HepG2 (cell line): ENCODE measurements around the gene F13B. TPM values are rescaled to one million over a fixed set of nuclear protein-coding genes. Genes with fewer than 3 reads are reported as not detected.

Source experiments
- HMG20A ChIP-seq: IDR thresholded peaks from 2 replicates; pipeline ENCODE4 v1.6.1; 2016; ENCODE audit warnings: borderline replicate concordance
- HOXA7 ChIP-seq: sonication (generic); formaldehyde crosslinking; IDR thresholded peaks from 2 replicates; pipeline ENCODE4 v1.8.1; 2022; ENCODE audit warnings: mild to moderate bottlenecking, missing genetic modification reagents, moderate library complexity
- JUN ChIP-seq: sonication (generic); formaldehyde crosslinking; IDR thresholded peaks from 2 replicates; pipeline ENCODE4 v1.4.0; 2020; ENCODE audit warnings: mild to moderate bottlenecking, missing genetic modification reagents
- KDM6A ChIP-seq: IDR thresholded peaks from 2 replicates; pipeline ENCODE4 v1.6.1; 2016; ENCODE audit warnings: low read depth
- NFATC3 ChIP-seq: sonication (generic); formaldehyde crosslinking; IDR thresholded peaks from 2 replicates; pipeline ENCODE4 v1.5.1; 2020; ENCODE audit warnings: mild to moderate bottlenecking, missing genetic modification reagents
- NR2C2 ChIP-seq: sonication (generic); formaldehyde crosslinking; IDR thresholded peaks from 2 replicates; pipeline ENCODE4 v1.4.0; 2020; ENCODE audit warnings: missing genetic modification reagents, mild to moderate bottlenecking, moderate library complexity, borderline replicate concordance
- PTBP1 ChIP-seq: fragments of 200-400 bp; formaldehyde crosslinking; IDR thresholded peaks from 2 replicates; pipeline ENCODE4 v1.6.1; 2018; ENCODE audit warnings: low read length, low read depth; ENCODE audit not compliant: poor library complexity, severe bottlenecking
- SMARCE1 ChIP-seq: fragments of 450-650 bp; IDR thresholded peaks from 2 replicates; pipeline ENCODE4 v1.6.1; 2017; ENCODE audit warnings: borderline replicate concordance
- ZNF160 ChIP-seq: sonication (generic); formaldehyde crosslinking; IDR thresholded peaks from 2 replicates; pipeline ENCODE4 v1.8.0; 2022; ENCODE audit warnings: mild to moderate bottlenecking, inconsistent platforms, missing genetic modification reagents
- ZNF737 ChIP-seq: sonication (generic); formaldehyde crosslinking; IDR thresholded peaks from 2 replicates; pipeline ENCODE4 v1.5.0; 2020; ENCODE audit warnings: missing genetic modification reagents, mild to moderate bottlenecking, borderline replicate concordance
- ZNF782 ChIP-seq: sonication (generic); formaldehyde crosslinking; IDR thresholded peaks from 2 replicates; pipeline ENCODE4 v1.4.0; 2020; ENCODE audit warnings: missing genetic modification reagents, mild to moderate bottlenecking, borderline replicate concordance
- polyA plus RNA-seq, 8 experiments: library from polyadenylated mRNA; depleted of rRNA in 3 of 8; stranded (reverse) in 7 of 8; unstranded in 1 of 8; fragments of >200 nt; fragmentation: Illumina TruSeq in 4 of 8; extraction: Trizol in 4 of 8; gene quantifications; 2 replicates each; pipeline versions ENCODE4 v1.2.1 to v1.2.3, GENCODE V29; 2011 to 2016; ENCODE audit warnings: low read depth in 4 of 8, missing spikeins in 1 of 8, mixed read lengths in 1 of 8; ENCODE audit not compliant: insufficient read depth in 1 of 8
- total RNA-seq, 5 experiments: library from RNA; depleted of rRNA; stranded (reverse); fragments of >200 nt; fragmentation: Illumina TruSeq; extraction: Trizol; gene quantifications; 2 replicates each; pipeline ENCODE4 v1.2.3, GENCODE V29; 2016; ENCODE audit warnings: low read depth in 1 of 5
- TF ChIP-seq, protein P1 (sequence below): sonication (generic); formaldehyde crosslinking; IDR thresholded peaks from 2 replicates; pipeline ENCODE4 v1.4.0; 2020; ENCODE audit warnings: missing genetic modification reagents, borderline replicate concordance
- TF ChIP-seq, protein P2 (sequence below), 2 experiments: IDR thresholded peaks; 2 replicates each; pipeline ENCODE4 v1.6.1; 2011 to 2012; ENCODE audit warnings: low read length in 2 of 2, borderline replicate concordance in 1 of 2, low read depth in 1 of 2, mild to moderate bottlenecking in 1 of 2, moderate library complexity in 1 of 2
- TF ChIP-seq, protein P3 (sequence below): sonication (generic); formaldehyde crosslinking; IDR thresholded peaks from 2 replicates; pipeline ENCODE4 v1.5.0; 2020; ENCODE audit warnings: mild to moderate bottlenecking, missing genetic modification reagents
- TF ChIP-seq, protein P4 (sequence below): sonication (generic); formaldehyde crosslinking; conservative IDR thresholded peaks from 2 replicates; pipeline ENCODE4 v1.4.0; 2020; ENCODE audit warnings: mild to moderate bottlenecking, missing genetic modification reagents, moderate library complexity
- TF ChIP-seq, protein P5 (sequence below): IDR thresholded peaks from 2 replicates; pipeline ENCODE4 v1.6.1; 2016; ENCODE audit warnings: mild to moderate bottlenecking

The F13B gene
- total and polyA plus RNA-seq, 2 of the 13 experiments (the other 11 are each of a cell fraction or from before 2014, with no cell fraction given): 0.41 to 2.7 TPM

DNA sequence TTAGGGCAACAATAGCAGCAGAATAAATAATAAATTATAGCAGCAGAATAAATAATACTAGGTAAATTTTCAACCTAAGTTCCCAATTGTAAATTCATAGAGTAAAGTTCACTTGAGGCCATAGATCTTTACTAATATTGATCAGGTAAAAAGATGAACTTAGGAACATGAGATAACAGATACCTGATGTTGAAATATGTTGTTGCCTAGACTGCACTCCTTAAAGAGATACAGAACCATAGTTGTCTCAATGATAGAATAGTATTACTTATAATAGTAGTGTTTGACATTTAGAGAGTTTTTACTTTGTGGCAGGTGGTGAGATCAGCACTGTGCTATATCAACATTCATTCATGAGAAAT, 378 bp upstream of the F13B start (continued):
- TF ChIP-seq, protein P1, sequence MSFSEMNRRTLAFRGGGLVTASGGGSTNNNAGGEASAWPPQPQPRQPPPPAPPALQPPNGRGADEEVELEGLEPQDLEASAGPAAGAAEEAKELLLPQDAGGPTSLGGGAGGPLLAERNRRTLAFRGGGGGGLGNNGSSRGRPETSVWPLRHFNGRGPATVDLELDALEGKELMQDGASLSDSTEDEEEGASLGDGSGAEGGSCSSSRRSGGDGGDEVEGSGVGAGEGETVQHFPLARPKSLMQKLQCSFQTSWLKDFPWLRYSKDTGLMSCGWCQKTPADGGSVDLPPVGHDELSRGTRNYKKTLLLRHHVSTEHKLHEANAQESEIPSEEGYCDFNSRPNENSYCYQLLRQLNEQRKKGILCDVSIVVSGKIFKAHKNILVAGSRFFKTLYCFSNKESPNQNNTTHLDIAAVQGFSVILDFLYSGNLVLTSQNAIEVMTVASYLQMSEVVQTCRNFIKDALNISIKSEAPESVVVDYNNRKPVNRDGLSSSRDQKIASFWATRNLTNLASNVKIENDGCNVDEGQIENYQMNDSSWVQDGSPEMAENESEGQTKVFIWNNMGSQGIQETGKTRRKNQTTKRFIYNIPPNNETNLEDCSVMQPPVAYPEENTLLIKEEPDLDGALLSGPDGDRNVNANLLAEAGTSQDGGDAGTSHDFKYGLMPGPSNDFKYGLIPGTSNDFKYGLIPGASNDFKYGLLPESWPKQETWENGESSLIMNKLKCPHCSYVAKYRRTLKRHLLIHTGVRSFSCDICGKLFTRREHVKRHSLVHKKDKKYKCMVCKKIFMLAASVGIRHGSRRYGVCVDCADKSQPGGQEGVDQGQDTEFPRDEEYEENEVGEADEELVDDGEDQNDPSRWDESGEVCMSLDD: no peak
- TF ChIP-seq, protein P2, sequence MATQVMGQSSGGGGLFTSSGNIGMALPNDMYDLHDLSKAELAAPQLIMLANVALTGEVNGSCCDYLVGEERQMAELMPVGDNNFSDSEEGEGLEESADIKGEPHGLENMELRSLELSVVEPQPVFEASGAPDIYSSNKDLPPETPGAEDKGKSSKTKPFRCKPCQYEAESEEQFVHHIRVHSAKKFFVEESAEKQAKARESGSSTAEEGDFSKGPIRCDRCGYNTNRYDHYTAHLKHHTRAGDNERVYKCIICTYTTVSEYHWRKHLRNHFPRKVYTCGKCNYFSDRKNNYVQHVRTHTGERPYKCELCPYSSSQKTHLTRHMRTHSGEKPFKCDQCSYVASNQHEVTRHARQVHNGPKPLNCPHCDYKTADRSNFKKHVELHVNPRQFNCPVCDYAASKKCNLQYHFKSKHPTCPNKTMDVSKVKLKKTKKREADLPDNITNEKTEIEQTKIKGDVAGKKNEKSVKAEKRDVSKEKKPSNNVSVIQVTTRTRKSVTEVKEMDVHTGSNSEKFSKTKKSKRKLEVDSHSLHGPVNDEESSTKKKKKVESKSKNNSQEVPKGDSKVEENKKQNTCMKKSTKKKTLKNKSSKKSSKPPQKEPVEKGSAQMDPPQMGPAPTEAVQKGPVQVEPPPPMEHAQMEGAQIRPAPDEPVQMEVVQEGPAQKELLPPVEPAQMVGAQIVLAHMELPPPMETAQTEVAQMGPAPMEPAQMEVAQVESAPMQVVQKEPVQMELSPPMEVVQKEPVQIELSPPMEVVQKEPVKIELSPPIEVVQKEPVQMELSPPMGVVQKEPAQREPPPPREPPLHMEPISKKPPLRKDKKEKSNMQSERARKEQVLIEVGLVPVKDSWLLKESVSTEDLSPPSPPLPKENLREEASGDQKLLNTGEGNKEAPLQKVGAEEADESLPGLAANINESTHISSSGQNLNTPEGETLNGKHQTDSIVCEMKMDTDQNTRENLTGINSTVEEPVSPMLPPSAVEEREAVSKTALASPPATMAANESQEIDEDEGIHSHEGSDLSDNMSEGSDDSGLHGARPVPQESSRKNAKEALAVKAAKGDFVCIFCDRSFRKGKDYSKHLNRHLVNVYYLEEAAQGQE (IDR thresholded peaks at IDR 0.05; ENCODE audit: borderline replicate concordance in 1 of 2, low read depth in 1 of 2, low read length in 2 of 2): no peak
- TF ChIP-seq KDM6A (CRISPR knock-in tag) (peak; percentile 64; the same call in 1 of the 2 replicates), ZNF160 (no peak), ZNF782 (no peak), HOXA7 (CRISPR knock-in tag) (no peak), JUN (no peak), SMARCE1 (no peak), NFATC3 (CRISPR knock-in tag) (no peak), NR2C2 (no peak), PTBP1 (no peak), HMG20A (peak; percentile 47; the same call in 1 of the 2 replicates), ZNF737 (CRISPR knock-in tag) (no peak)
- TF ChIP-seq, protein P3, sequence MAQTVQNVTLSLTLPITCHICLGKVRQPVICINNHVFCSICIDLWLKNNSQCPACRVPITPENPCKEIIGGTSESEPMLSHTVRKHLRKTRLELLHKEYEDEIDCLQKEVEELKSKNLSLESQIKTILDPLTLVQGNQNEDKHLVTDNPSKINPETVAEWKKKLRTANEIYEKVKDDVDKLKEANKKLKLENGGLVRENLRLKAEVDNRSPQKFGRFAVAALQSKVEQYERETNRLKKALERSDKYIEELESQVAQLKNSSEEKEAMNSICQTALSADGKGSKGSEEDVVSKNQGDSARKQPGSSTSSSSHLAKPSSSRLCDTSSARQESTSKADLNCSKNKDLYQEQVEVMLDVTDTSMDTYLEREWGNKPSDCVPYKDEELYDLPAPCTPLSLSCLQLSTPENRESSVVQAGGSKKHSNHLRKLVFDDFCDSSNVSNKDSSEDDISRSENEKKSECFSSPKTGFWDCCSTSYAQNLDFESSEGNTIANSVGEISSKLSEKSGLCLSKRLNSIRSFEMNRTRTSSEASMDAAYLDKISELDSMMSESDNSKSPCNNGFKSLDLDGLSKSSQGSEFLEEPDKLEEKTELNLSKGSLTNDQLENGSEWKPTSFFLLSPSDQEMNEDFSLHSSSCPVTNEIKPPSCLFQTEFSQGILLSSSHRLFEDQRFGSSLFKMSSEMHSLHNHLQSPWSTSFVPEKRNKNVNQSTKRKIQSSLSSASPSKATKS (CRISPR knock-in tag): no peak
- TF ChIP-seq, protein P4, sequence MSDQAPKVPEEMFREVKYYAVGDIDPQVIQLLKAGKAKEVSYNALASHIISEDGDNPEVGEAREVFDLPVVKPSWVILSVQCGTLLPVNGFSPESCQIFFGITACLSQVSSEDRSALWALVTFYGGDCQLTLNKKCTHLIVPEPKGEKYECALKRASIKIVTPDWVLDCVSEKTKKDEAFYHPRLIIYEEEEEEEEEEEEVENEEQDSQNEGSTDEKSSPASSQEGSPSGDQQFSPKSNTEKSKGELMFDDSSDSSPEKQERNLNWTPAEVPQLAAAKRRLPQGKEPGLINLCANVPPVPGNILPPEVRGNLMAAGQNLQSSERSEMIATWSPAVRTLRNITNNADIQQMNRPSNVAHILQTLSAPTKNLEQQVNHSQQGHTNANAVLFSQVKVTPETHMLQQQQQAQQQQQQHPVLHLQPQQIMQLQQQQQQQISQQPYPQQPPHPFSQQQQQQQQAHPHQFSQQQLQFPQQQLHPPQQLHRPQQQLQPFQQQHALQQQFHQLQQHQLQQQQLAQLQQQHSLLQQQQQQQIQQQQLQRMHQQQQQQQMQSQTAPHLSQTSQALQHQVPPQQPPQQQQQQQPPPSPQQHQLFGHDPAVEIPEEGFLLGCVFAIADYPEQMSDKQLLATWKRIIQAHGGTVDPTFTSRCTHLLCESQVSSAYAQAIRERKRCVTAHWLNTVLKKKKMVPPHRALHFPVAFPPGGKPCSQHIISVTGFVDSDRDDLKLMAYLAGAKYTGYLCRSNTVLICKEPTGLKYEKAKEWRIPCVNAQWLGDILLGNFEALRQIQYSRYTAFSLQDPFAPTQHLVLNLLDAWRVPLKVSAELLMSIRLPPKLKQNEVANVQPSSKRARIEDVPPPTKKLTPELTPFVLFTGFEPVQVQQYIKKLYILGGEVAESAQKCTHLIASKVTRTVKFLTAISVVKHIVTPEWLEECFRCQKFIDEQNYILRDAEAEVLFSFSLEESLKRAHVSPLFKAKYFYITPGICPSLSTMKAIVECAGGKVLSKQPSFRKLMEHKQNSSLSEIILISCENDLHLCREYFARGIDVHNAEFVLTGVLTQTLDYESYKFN (CRISPR knock-in tag): peak; percentile 92
- TF ChIP-seq, protein P5, sequence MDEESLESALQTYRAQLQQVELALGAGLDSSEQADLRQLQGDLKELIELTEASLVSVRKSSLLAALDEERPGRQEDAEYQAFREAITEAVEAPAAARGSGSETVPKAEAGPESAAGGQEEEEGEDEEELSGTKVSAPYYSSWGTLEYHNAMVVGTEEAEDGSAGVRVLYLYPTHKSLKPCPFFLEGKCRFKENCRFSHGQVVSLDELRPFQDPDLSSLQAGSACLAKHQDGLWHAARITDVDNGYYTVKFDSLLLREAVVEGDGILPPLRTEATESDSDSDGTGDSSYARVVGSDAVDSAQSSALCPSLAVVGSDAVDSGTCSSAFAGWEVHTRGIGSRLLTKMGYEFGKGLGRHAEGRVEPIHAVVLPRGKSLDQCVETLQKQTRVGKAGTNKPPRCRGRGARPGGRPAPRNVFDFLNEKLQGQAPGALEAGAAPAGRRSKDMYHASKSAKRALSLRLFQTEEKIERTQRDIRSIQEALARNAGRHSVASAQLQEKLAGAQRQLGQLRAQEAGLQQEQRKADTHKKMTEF (CRISPR knock-in tag): peak; percentile 37; the same call in 1 of the 2 replicates
